MG63 (cell line): ENCODE results near the gene KIAA1328. TPM values are rescaled to one million over a fixed set of nuclear protein-coding genes. Genes with fewer than 3 reads are reported as not detected.
"Not testable (repeated sequence)": the region's sequence is repeated elsewhere in the genome, so short reads cannot be mapped to it uniquely, and the experiment has no call there.

Experiments
- DNase-seq: peaks from one replicate; pipeline ENCODE4 v3.0.0-alpha.2; 2020
- H3K27me3 ChIP-seq: fragments of 250-450 bp; sonication (Bioruptor Pico); 2 replicates; pipeline ENCODE4 v1.5.1; 2020; ENCODE audit warnings: mild to moderate bottlenecking, moderate library complexity
- H3K36me3 ChIP-seq: fragments of 250-450 bp; sonication (Bioruptor Pico); 2 replicates; pipeline ENCODE4 v1.5.1; 2020; ENCODE audit warnings: mild to moderate bottlenecking, moderate library complexity
- H3K4me3 ChIP-seq: fragments of 250-450 bp; sonication (Bioruptor Pico); 2 replicates; pipeline ENCODE4 v1.5.1; 2020; ENCODE audit warnings: mild to moderate bottlenecking, moderate library complexity
- H3K9me3 ChIP-seq: fragments of 250-450 bp; sonication (Bioruptor Pico); 2 replicates; pipeline ENCODE4 v1.5.1; 2020; ENCODE audit warnings: mild to moderate bottlenecking, moderate library complexity
- total RNA-seq: library from RNA; depleted of rRNA; stranded (reverse); fragments of >200 nt; shearing (Covaris generic); gene quantifications from 2 replicates; pipeline ENCODE4 v1.2.3, GENCODE V29; 2014; ENCODE audit warnings: low replicate concordance

The KIAA1328 gene
- total RNA-seq, 1 experiment from 2014 or later = 2.4 TPM

DNA sequence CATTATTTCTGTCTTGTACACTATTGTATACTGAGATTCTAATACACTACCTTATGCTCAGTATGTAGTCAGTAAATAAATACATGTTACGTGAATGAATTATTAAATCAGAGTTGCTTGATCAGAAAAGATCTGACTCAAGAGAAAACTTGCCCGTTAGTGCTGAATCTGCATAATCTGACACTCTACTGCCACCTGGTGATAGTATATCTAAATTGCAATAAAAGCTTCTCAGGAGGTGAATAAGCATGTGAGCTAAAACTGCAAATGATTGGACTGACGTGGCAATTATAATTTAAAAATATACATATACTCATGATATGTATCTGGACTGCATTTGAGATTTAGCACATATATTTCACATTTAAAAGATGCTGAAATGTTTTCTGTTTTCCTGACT is 70.4 kb downstream of the KIAA1328 start:
- no peak for DNase-seq
- no peaks in the 10 kb centered on the region for H3K36me3 ChIP-seq
- no peak overlapping the region for H3K4me3 ChIP-seq
- H3K27me3 ChIP-seq = no peaks in the 10 kb centered on the region
- peaks cover 6% of the 10 kb centered on the region for H3K9me3 ChIP-seq

DNA sequence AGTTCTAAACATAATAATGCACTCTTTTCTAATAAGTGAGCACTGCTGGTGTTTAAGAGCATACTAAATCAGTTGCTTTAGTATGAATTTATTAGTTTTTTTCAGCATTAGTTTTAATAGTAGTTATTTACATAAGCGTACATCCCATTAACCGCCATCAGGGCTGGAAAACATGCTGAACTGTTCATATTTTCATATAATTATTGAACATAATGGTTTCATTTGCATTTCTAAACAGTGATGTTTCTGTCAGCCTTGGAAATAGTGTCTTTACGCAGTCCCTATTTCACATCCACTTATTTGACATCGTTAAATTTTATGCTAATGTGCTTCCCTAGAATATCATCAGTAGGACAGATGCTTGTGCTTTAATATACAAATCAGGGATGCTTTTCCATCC is 71.5 kb downstream of the KIAA1328 start:
- peaks cover 6% of the 10 kb centered on the region for H3K9me3 ChIP-seq
- no peaks in the 10 kb centered on the region for H3K27me3 ChIP-seq
- H3K4me3 ChIP-seq = no peak overlapping the region
- no peak for DNase-seq
- no peaks in the 10 kb centered on the region for H3K36me3 ChIP-seq

DNA sequence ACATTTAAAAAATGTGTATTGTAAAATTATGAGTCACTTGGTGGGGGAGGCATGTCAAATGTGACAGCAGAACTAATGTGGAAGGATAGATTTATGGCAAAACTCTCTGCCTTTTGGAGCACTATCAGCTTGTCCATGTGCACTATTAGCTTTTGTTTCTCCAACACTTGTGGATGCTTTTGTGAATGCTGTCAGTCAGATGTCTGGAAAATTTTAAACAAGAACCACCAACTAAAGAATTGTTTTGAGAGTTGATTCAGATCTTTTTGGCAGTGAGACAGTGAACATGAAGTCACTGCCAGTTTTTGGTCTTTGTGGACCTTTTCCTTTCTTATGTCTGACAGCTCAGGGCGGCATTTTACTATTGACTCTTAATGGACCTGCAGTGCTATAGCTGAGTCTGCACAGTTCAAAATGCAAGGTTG is 72.4 kb downstream of the KIAA1328 start:
- Histone ChIP-seq H3K4me3 (no peak overlapping the region), H3K27me3 (no peaks in the 10 kb centered on the region), H3K36me3 (no peaks in the 10 kb centered on the region), H3K9me3 (peaks cover 6% of the 10 kb centered on the region)
- no peak for DNase-seq

DNA sequence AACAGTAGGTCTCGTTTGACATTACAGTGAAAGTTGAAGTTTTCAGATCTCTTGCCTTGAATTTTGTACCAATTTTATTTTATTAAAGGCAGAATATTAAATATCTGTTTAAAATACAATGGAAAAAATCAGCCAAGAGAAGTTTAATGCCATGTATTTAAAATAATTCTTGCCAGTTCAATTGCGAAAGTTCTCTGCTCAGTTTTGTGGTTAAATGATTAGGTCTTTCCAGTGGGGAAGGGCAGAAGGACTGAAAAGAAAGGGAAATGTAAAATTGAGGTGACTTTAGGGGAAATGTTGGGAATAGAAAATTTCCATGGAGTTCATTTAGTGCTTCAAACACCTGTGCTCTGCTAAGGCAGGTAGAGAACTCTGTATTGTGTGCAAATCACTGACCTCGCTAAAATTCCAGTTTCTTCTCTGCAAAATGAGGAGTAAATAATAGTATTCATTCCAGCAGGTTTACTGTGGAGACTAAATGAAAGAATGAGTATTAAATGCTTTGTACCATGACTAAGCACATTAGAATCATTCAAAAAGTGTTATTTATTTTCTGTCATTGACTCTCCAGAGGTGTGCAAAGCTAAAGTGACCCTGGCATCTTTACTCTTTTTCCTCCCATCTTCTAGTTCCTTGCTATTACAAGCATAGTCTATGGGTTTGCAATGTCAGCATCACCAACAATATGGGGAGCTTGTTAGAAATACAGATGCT is 74.4 kb downstream of the KIAA1328 start:
- no peak for DNase-seq
- peaks cover 6% of the 10 kb centered on the region for H3K9me3 ChIP-seq
- H3K4me3 ChIP-seq = no peak overlapping the region
- no peaks in the 10 kb centered on the region for H3K36me3 ChIP-seq
- no peaks in the 10 kb centered on the region for H3K27me3 ChIP-seq

DNA sequence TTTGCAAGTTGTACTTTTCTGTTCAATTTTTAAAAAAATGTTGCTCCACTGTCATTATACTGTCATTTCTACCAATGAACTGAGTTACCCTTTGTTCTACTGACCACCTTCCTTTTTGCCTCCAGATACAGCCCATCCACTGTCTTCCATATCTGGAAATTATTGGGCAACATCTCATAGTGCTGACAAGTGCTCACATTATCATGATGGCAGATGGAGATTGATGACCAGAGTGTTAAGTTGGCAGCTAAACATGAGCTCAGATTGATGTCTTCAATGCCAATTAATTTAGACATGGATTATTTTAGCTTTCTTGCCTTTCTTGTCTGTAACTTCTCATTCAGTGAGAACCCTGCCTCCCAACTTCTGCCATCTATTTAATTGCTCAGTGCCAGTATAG is 76.6 kb downstream of the KIAA1328 start:
- Histone ChIP-seq H3K36me3 (no peaks in the 10 kb centered on the region), H3K27me3 (no peaks in the 10 kb centered on the region), H3K9me3 (no peaks in the 10 kb centered on the region), H3K4me3 (no peak overlapping the region)
- no peak for DNase-seq

DNA sequence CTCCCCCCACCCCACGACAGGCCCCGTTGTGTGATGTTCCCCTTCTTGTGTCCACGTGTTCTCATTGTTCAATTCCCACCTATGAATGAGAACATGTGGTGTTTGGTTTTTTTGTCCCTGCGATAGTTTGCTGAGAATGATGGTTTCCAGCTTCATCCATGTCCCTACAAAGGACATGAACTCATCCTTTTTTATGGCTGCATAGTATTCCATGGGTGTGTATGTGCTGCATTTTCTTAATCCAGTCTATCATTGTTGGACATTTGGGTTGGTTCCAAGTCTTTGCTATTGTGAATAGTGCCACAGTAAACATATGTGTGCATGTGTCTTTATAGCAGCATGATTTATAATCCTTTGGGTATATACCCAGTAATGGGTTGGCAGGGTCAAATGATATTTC is 80.4 kb downstream of the KIAA1328 start:
- not testable (repeated sequence) for DNase-seq, H3K36me3 ChIP-seq, H3K27me3 ChIP-seq, H3K4me3 ChIP-seq, H3K9me3 ChIP-seq

DNA sequence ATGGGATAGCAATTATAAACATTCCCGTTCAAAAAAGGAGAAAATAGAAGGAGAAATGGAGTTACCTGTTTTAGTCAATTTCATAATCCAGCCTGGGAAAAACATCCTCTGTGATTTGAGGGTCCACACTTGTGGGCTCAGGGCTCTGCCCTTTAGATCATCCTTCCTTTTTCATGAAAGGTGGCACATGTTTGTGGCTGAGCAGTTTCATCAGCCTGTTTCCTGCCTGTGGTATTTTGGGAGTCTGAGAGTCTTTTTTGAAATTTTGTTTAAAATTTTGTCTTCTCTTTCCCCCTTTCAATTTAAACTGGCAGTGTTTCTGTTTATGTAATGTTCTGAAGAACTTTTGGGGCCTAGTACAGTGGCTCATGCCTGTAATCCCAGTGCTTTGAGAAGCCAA is 84.0 kb downstream of the KIAA1328 start:
- no peaks in the 10 kb centered on the region for H3K27me3 ChIP-seq
- H3K9me3 ChIP-seq = no peaks in the 10 kb centered on the region
- DNase-seq = no peak
- H3K36me3 ChIP-seq = no peaks in the 10 kb centered on the region
- no peak overlapping the region for H3K4me3 ChIP-seq

DNA sequence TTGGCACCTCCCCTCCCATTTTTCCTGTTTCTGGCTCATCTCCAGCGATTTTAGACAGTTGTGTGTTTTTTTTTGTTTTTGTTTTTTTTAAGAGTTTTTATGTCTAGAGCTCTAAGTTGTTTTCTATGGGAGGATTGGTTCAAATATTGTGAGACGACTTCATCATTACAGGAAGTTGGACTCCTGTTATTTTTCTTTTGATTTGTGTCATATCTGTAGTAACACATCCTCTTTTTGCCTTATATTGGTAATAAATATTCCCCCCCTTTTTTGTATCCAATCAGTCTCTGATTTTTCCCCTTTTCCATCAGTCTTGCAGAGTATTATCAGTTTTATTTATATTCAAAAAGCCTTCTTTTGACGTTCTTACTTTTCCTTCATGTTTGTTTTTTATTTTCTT is 89.0 kb downstream of the KIAA1328 start:
- H3K27me3 ChIP-seq = no peaks in the 10 kb centered on the region
- no peaks in the 10 kb centered on the region for H3K36me3 ChIP-seq
- DNase-seq = no peak
- H3K4me3 ChIP-seq = no peak overlapping the region
- no peaks in the 10 kb centered on the region for H3K9me3 ChIP-seq

DNA sequence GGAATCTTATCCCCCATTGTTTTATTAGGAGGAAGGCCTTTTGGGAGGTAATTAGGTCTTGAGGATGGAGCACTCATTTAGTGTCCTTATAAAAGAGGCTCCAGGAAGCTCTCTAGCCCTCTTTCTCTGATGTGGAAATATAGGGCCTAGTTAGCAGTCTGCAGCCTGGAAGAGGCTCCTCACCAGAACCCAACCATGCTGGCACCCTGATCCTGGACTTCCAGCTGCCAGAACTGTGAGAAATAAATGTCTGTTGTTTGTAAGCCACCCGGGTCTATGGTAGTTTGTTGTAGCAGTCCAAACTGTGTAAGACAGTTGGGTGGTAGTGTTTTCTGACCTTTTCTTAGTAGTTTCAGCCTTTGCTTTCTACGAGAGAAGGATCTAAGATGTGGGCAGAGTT is 100.7 kb downstream of the KIAA1328 start:
- no peak overlapping the region for H3K4me3 ChIP-seq
- H3K9me3 ChIP-seq = no peaks in the 10 kb centered on the region
- no peaks in the 10 kb centered on the region for H3K27me3 ChIP-seq
- DNase-seq = no peak
- H3K36me3 ChIP-seq = no peaks in the 10 kb centered on the region

DNA sequence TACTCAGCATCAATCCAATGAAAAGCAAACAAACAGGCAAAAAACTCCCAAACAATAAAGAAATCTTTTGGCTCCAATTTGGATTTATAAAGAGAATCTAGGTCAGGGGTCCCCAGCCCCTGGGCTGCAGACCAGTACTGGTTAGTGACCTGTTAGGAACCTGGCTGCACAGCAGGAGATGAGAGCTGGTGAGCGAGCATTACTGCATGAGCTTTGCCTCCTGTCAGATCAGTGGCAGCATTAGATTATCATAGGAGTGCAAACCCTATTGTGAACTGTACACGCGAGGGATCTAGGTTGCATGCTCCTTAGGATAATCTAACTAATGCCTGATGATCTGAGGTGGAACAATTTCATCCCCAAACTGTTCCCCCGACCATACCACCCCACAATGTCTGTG is 102.2 kb downstream of the KIAA1328 start:
- H3K9me3 ChIP-seq = no peaks in the 10 kb centered on the region
- no peaks in the 10 kb centered on the region for H3K27me3 ChIP-seq
- no peak for DNase-seq
- H3K36me3 ChIP-seq = no peaks in the 10 kb centered on the region
- H3K4me3 ChIP-seq = no peak overlapping the region

DNA sequence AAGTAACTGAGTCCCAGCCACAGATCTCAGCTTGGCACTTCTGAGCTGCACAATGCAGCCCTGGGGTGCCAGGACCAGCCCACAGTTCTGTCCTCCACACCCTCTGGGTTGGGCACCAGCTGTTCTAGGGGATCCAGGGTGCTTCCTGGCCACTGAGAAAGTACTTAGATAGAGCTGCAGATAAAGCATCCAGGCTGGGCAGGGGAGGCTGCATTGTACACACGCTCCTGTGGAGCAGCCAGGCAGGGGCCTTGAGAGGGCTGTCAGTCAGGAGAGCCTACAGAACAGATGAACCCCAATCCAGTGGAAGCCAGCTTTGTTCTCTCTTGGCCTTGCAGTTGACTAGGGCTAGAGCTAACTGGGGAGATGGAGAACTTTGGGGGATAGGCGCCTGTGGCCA is 104.6 kb downstream of the KIAA1328 start:
- Histone ChIP-seq H3K4me3 (no peak overlapping the region), H3K36me3 (no peaks in the 10 kb centered on the region), H3K27me3 (no peaks in the 10 kb centered on the region), H3K9me3 (peaks cover 6% of the 10 kb centered on the region; the same call in 1 of the 2 replicates)
- DNase-seq = no peak

DNA sequence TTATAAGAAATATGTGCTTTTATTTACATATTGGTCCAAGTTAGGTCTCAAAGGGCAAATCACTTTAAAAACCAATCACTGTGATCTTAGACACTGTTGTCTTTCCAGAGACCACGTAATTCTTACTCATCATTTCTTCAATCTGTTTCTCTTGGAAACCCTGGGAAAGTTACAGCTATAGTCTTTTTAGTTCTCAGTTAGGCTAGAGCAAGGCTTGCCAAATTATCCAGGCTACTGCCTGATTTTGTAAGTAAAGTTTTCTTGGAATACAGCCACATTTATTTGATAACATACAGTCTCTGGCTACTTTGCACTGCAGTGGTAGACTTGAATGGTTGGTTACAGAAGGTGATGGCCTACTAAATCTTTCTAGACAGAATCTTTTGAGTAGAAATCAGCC is 106.0 kb downstream of the KIAA1328 start:
- DNase-seq = peak; percentile 18
- no peaks in the 10 kb centered on the region for H3K36me3 ChIP-seq
- no peak overlapping the region for H3K4me3 ChIP-seq
- no peaks in the 10 kb centered on the region for H3K27me3 ChIP-seq
- H3K9me3 ChIP-seq = peaks cover 7% of the 10 kb centered on the region; the same call in 1 of the 2 replicates

DNA sequence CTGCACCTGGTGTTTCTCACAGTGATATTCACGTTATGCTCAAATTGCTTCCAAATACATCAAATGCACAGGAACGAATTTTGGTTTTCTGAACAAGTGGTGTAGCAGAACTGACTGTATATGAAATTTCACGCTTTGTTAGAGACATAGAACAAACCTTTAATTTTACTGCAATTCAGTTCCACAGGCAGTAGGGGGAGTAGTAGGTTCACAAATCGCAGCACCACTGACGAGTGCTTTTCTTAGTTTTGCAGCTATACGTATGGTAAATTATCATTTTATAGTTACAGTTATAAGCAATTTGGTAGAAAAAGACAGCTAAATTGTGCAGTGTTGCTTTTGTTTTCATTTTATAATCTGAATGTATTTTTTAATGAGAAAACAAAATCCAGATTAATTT is 113.3 kb downstream of the KIAA1328 start:
- Histone ChIP-seq H3K36me3 (no peaks in the 10 kb centered on the region), H3K9me3 (peaks cover 9% of the 10 kb centered on the region; the same call in 1 of the 2 replicates), H3K27me3 (no peaks in the 10 kb centered on the region), H3K4me3 (no peak overlapping the region)
- DNase-seq = no peak

DNA sequence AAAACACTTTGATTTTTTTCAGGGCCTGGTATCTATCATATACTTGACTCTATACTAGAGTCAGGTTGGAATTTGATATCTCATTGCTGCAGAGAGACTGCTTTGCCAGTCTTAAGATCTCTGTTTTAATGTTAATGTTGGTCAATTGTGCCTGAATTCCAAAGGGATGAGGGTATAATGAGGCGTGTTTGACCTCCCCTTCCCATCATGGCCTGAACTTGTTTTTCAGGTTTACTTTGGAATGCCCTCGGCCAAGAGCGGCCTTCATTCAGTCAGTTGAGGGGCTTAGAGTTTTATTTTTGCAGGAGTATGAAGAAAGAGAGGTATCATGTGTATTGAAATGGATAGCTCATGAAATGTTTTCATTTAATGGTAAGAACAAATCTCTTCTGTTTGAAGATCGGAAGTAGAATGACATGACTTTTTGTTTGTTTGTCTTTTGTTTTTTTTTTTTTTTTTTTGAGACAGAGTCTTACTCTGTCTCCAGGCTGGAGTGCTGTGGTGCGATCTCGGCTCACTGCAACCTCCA is 119.0 kb downstream of the KIAA1328 start:
- Histone ChIP-seq H3K36me3 (no peaks in the 10 kb centered on the region), H3K27me3 (no peaks in the 10 kb centered on the region), H3K4me3 (no peak overlapping the region), H3K9me3 (no peaks in the 10 kb centered on the region)
- no peak for DNase-seq

DNA sequence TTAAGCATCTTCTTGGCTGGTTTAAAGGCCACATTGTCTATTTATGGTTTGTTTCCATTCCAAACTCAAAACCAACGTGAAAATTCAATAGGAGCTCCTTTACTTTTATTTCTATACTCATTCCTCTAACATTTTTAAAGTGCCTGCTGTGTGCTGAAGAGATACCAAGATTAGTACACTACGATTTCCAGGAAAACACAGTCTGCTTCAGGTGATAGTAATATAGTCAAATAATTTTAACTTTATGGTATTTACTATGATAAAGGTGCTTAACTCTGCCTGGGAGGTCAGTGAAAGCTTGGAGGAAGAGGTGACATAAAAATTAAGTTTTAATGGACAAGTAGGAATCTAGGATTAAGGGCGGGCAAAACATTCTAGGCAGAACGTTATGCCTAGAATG is 121.4 kb downstream of the KIAA1328 start:
- H3K9me3 ChIP-seq = no peaks in the 10 kb centered on the region
- no peak for DNase-seq
- no peaks in the 10 kb centered on the region for H3K36me3 ChIP-seq
- H3K27me3 ChIP-seq = no peaks in the 10 kb centered on the region
- H3K4me3 ChIP-seq = no peak overlapping the region

DNA sequence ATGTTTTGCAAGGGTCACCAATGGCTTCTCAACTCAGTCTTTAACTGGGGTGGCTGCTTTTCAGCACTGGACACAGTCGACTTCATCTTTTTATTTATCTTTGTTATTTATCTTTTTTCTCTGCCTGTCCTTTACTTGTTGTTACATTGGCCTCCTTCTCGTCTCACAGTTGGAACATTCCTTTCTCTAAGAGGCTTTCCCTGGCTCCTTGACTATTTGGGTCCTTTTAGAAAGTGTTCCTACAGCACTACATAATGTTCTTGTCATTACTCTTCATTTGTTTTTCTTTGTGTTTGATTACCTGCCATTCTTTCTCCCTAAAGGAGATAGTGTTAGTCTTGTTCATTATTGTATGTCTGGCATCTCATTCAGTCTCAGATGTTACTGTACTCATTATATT is 122.0 kb downstream of the KIAA1328 start:
- Histone ChIP-seq H3K9me3 (no peaks in the 10 kb centered on the region), H3K27me3 (no peaks in the 10 kb centered on the region), H3K4me3 (no peak overlapping the region), H3K36me3 (no peaks in the 10 kb centered on the region)
- no peak for DNase-seq

DNA sequence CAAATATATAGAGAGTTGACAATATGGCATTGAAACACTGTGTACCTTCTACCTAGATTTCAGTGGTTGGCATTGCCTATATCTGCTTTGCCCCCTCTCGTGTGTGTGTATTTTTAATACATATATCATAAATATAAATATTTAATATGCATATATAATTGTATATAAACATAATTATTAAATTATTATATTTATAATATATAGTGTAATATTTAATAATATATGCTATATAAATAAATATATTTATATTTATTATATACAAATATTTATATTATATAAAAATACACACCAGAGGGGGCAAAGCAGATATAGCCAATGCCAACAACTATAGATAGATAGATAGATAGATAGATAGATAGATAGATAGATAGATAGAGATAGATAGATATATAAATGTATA is 124.1 kb downstream of the KIAA1328 start:
- no peak for DNase-seq
- Histone ChIP-seq H3K27me3 (no peaks in the 10 kb centered on the region), H3K4me3 (no peak overlapping the region), H3K9me3 (no peaks in the 10 kb centered on the region), H3K36me3 (no peaks in the 10 kb centered on the region)

DNA sequence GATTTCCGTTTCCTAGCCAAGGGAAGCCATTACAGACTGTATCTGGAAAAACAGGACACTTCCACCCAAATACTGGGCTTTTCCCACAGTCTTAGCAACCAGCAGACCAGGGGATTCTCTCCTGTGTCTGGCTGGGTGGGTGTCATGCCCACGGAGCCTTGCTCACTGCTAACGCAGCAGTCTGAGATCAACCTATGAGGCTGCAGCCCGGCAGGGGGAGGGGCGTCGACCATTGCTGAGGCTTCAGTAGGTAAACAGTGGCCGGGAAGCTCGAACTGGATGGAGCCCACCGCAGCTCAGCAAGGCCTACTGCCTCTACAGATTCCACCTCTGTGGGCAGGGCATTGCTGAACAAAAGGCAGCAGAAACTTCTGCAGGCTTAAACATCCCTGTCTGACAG is 131.1 kb downstream of the KIAA1328 start:
- Histone ChIP-seq H3K27me3 (no peaks in the 10 kb centered on the region), H3K9me3 (no peaks in the 10 kb centered on the region), H3K4me3 (no peak overlapping the region), H3K36me3 (no peaks in the 10 kb centered on the region)
- no peak for DNase-seq
